ENCODE measurements around the gene SHMT1.

Gene SHMT1

DNA sequence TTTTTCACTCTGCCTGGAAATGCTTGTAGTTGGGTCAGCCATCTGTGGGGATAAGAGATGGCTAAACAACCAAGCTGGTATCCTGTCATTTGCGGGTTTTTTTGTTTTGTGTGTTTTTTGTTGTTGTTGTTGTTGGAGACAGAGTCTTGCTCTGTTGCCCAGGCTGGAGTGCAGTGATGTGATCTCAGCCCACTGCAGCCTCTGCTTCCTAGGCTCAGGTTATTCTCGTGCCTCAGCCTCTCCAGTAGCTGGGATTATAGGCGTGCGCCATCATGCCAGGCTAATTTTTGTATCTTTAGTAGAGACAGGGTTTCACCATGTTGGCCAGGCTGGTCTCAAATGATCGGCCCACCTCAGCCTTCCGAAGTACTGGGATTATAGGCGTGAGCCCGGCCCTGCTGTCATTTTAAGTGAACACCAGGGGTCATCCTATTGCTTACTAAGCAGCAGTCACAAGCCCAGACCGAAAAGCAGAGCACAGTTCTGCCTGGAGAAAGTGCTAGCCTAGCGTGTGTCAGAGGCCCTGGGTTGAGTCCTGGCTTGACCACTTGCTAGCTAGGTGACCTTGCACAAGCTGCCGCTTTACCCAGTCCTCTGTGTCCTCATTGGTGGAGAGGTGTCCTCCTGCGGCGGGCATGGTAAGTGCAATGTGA, 43.6 kb downstream of the SHMT1 start:
- FAIRE-seq (no peak), DNase-seq (ENCODE audit: insufficient read length, low spot score) (no peak)
- TF ChIP-seq, protein P1, sequence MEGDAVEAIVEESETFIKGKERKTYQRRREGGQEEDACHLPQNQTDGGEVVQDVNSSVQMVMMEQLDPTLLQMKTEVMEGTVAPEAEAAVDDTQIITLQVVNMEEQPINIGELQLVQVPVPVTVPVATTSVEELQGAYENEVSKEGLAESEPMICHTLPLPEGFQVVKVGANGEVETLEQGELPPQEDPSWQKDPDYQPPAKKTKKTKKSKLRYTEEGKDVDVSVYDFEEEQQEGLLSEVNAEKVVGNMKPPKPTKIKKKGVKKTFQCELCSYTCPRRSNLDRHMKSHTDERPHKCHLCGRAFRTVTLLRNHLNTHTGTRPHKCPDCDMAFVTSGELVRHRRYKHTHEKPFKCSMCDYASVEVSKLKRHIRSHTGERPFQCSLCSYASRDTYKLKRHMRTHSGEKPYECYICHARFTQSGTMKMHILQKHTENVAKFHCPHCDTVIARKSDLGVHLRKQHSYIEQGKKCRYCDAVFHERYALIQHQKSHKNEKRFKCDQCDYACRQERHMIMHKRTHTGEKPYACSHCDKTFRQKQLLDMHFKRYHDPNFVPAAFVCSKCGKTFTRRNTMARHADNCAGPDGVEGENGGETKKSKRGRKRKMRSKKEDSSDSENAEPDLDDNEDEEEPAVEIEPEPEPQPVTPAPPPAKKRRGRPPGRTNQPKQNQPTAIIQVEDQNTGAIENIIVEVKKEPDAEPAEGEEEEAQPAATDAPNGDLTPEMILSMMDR (IDR thresholded peaks at IDR 0.05; ENCODE audit: insufficient read depth, missing control alignments): peak; percentile 23

DNA sequence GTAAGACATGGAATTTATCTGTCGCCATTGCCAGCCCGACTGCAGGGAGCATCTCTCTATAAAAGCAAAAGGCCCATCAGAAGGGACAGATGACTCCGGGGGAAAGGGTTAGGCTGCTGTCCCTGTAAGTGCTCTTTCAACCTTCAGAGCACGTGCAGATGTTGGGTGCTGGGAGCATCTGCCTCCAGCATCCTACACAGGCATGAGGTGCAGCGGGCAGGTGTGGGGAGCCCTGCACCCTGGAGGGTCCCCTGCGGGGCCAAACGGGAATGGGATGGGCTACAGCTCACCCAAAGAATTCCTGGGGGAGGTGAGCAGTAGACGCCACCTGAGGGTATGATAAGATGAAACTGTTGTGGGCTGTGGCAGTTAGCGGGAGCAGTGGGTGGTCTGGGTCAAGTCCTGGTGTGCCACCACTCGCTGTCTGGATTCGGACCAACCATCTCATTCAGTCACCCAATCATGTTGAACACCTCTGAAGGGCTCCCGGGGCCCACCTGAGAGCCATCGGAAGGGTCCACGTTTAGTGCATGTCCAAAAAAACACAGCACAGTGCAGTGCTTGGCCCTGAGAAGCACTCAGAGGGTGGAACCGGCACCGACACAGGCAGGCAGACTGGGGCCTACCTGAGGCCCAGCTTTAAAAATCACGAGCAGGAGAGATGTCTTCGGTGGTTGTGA, 44.4 kb downstream of the SHMT1 start:
- DNase-seq (ENCODE audit: insufficient read length, low spot score) (no peak), FAIRE-seq (no peak)
- TF ChIP-seq, protein P1 (IDR thresholded peaks at IDR 0.05; ENCODE audit: insufficient read depth, missing control alignments): no peak

DNA sequence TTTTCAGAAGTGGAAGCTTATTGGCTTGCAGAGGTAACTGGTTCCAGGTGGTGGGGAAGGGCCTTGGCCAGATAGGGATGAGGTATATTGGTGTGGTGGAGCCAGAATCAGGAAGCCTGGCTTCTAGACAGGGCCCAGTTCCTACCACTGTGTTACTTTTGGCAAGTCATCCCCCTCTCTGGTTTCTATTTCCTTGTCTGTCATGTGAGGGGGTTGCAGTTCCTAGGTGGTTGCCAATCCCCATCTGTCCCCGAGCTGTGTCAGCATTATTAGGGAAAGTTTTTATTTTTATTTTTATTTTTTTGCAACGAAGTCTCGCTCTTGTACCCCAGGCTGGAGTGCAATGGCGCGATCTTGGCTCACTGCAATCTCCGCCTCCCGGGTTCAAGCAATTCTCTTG, 45.2 kb downstream of the SHMT1 start:
- TF ChIP-seq, protein P1 (IDR thresholded peaks at IDR 0.05; ENCODE audit: insufficient read depth, missing control alignments): no peak
- FAIRE-seq: no peak

DNA sequence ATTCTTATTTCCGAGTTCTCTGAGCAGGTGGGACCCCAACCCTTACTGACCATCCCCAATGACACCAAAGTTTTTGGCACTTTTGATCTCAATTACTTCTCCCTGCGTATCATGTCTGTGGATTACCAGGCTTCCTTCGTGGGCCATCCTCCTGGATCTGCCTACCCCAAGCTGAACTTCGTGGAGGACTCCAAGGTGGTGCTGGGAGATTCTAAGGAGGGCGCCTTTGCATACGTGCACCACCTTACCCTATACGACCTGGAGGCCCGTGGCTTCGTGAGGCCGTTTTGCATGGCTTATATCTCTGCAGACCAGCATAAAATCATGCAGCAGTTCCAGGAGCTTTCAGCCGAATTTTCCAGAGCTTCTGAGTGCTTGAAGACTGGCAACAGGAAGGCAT, 47.4 kb downstream of the SHMT1 start:
- no peak for FAIRE-seq
- TF ChIP-seq, protein P1 (IDR thresholded peaks at IDR 0.05; ENCODE audit: insufficient read depth, missing control alignments): no peak

More for the DNA sequence above, 45.2 kb downstream of the SHMT1 start:
- DNase-seq (ENCODE audit: insufficient read length, low spot score): no peak

DNA sequence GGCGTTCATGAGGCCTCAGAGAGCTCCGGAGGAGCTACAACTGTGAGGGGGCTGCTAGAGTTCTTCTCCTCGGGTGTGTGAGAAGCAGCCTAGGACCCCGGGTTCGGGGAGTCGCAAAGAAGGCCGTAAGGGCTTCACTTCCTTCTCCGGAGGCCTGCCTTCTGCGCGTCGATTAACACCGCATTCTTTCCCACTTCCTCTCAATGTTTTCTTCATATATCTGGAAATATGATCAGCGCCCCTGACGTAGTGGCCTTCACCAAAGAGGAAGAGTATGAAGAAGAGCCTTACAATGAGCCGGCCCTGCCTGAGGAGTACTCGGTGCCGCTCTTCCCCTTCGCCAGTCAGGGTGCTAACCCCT, 47.8 kb downstream of the SHMT1 start:
- TF ChIP-seq, protein P1 (IDR thresholded peaks at IDR 0.05; ENCODE audit: insufficient read depth, missing control alignments): no peak
- DNase-seq (ENCODE audit: insufficient read length, low spot score): no peak
- no peak for FAIRE-seq

More for the DNA sequence above, 47.4 kb downstream of the SHMT1 start:
- DNase-seq (ENCODE audit: insufficient read length, low spot score): no peak

DNA sequence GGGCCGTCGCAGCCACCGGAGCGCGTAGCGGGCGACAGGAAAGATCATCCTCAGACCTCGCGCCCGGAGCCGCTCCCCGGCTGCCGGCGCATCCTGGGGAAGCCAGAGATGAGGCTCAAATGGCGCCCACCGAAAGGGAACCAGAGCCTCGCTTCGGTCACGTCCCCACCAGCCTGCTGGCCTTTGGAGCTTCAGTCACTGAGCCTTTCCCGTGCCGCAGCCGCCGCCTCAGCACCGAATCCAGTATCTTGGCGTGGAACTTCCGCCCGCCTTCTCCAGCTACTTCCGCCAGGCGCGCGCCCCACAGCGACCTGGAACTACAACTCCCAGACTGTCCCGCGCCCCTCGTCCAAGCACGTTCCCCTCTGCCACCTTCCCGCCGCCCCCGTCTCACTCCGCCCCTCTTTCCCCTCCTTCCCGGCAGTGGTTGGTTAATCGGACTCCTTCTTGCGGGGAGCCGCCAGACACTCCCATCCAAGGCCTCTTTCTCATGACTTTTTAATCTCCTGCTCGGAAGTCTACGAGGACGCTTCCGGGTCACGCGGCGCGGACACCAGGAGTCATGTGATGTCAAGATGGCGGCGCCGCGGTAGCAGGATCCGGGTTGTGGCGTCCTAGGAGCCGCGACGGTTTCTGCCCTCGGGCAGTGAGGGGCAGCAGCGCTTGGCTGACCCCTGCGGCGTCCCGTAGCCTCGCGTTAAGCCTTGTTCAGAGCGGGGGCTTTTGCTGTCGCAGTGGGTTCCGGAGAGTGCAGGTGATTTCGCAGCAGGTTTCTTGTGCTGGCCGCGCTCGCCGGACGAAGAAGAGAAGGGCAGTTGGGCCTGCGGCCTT, 48.4 kb downstream of the SHMT1 start, which contains the start of the genes SMCR8 and TOP3A:
Gene SMCR8, plus strand, starts transcription at position 563 of the 831 bp plus-strand sequence. CDS start 497 bp downstream, outside the sequence.
Gene TOP3A, minus strand, starts transcription at position 264 of the 831 bp plus-strand sequence. Its CDS starts 216 bp downstream, at position 48.
- DNase-seq (ENCODE audit: insufficient read length, low spot score) (peak; percentile 68), FAIRE-seq (no peak)
- TF ChIP-seq, protein P1 (IDR thresholded peaks at IDR 0.05; ENCODE audit: insufficient read depth, missing control alignments): no peak

Measured in D721Med (cell line).